H1 (cell line): Measurements from ENCODE around the gene GGA3. TPM values are rescaled to one million over a fixed set of nuclear protein-coding genes. Genes with fewer than 3 reads are reported as not detected.

Experiments
- CTCF ChIA-PET: fragments of 300-600 bp; sonication (Branson Sonifier 250); formaldehyde crosslinking; loops from one replicate; lab custom pipeline; 2021; ENCODE audit not compliant: partially characterized antibody; lab: Charles Lee
- POLR2A ChIA-PET: fragments of 300-600 bp; sonication (Branson Sonifier 250); formaldehyde crosslinking; loops from one replicate; lab custom pipeline; 2021; ENCODE audit warnings: inconsistent platforms; ENCODE audit not compliant: partially characterized antibody; lab: Charles Lee
- DNase-seq, 2 experiments: peaks; one replicate each; pipeline versions ENCODE4 v3.0.0 to v3.0.0-alpha.2; 2010 to 2022; ENCODE audit warnings: low spot score in 2 of 2, low read depth in 1 of 2, mixed read lengths in 1 of 2
- FAIRE-seq: peaks from 2 replicates; lab custom pipeline; 2011; peaks lifted over from hg19 to GRCh38; lab: Jason Lieb, UNC
- H2AFZ ChIP-seq: 2 replicates; pipeline ENCODE4 v1.8.1; 2012; ENCODE audit warnings: low read length, inconsistent platforms
- H2AK5ac ChIP-seq: 2 replicates; pipeline ENCODE4 v1.6.1; 2013; ENCODE audit warnings: low read depth, low read length
- H2BK120ac ChIP-seq: replicated peaks from 2 replicates; pipeline ENCODE3; 2013; ENCODE audit warnings: low read depth, low read length, inconsistent platforms
- H2BK12ac ChIP-seq: 2 replicates; pipeline ENCODE4 v1.6.1; 2013; ENCODE audit warnings: low read depth, low read length
- H2BK15ac ChIP-seq: 2 replicates; pipeline ENCODE4 v1.6.1; 2013; ENCODE audit warnings: low read length
- H2BK20ac ChIP-seq: 2 replicates; pipeline ENCODE4 v1.6.1; 2013; ENCODE audit warnings: low read length
- H2BK5ac ChIP-seq: 2 replicates; pipeline ENCODE4 v1.6.1; 2013; ENCODE audit warnings: low read depth, low read length
- H3K14ac ChIP-seq: 2 replicates; pipeline ENCODE4 v1.6.1; 2013; ENCODE audit warnings: inconsistent platforms; ENCODE audit not compliant: insufficient read length
- H3K18ac ChIP-seq: 2 replicates; pipeline ENCODE4 v1.6.1; 2013; ENCODE audit warnings: low read length; ENCODE audit errors: extremely low read depth
- H3K23ac ChIP-seq: 2 replicates; pipeline ENCODE4 v1.6.1; 2013; ENCODE audit warnings: inconsistent platforms; ENCODE audit not compliant: insufficient read length
- H3K23me2 ChIP-seq: 2 replicates; pipeline ENCODE4 v1.6.1; 2013; ENCODE audit warnings: low read depth, low read length
- H3K27ac ChIP-seq: 2 replicates; pipeline ENCODE4 v1.6.1; 2011; ENCODE audit warnings: low read depth, low read length, inconsistent platforms
- H3K27me3 ChIP-seq, 4 experiments: replicated peaks in 1 of 4; 1 replicate in 1 of 4; 2 replicates in 3 of 4; pipeline versions ENCODE4 v1.6.1 to v1.8.1; 2011 to 2013; ENCODE audit warnings: low read length in 3 of 4, mild to moderate bottlenecking in 3 of 4, inconsistent platforms in 2 of 4, mixed read lengths in 2 of 4, moderate library complexity in 1 of 4; ENCODE audit not compliant: control insufficient read depth in 3 of 4, insufficient read depth in 3 of 4; ENCODE audit errors: extremely low read depth in 1 of 4
- H3K36me3 ChIP-seq, 4 experiments: 2 replicates each; pipeline versions ENCODE4 v1.6.1 to v1.8.1; 2011 to 2013; ENCODE audit warnings: mild to moderate bottlenecking in 4 of 4, low read length in 3 of 4, moderate library complexity in 2 of 4, control low read depth in 1 of 4, inconsistent platforms in 1 of 4; ENCODE audit not compliant: insufficient read depth in 4 of 4, control insufficient read depth in 2 of 4
- H3K4ac ChIP-seq: replicated peaks from 2 replicates; pipeline ENCODE3; 2013; ENCODE audit warnings: low read length, low read depth, mixed read lengths, inconsistent platforms; ENCODE audit not compliant: insufficient read length
- H3K4me1 ChIP-seq, 4 experiments: replicated peaks in 1 of 4; 1 replicate in 1 of 4; 2 replicates in 3 of 4; pipeline versions ENCODE4 v1.6.1 to v1.8.1; 2011 to 2013; ENCODE audit warnings: low read length in 3 of 4, inconsistent platforms in 2 of 4, mixed read lengths in 1 of 4; ENCODE audit not compliant: insufficient read depth in 4 of 4, control insufficient read depth in 3 of 4
- H3K4me2 ChIP-seq, 2 experiments: 2 replicates each; pipeline versions ENCODE4 v1.6.1 to v1.8.1; 2011 to 2013; ENCODE audit warnings: low read depth in 2 of 2, low read length in 2 of 2, control low read depth in 1 of 2, inconsistent platforms in 1 of 2, mild to moderate bottlenecking in 1 of 2; ENCODE audit not compliant: insufficient read depth in 1 of 2
- H3K4me3 ChIP-seq, 4 experiments: fragments of 200-600, 300-600 bp in 1 of 4; sonication (generic), shearing (Covaris generic), sonication (Bioruptor Twin) in 1 of 4; 2 replicates each; pipeline versions ENCODE4 v1.5.1 to v1.8.1; 2011 to 2016; ENCODE audit warnings: low read length in 4 of 4, low read depth in 3 of 4, control low read depth in 2 of 4, inconsistent platforms in 2 of 4, mild to moderate bottlenecking in 2 of 4, mixed read lengths in 1 of 4, moderate library complexity in 1 of 4; ENCODE audit not compliant: insufficient read depth in 2 of 4; ENCODE audit errors: extremely low read depth in 1 of 4
- H3K56ac ChIP-seq: replicated peaks from 2 replicates; pipeline ENCODE3; 2013; ENCODE audit warnings: low read depth, mild to moderate bottlenecking, mixed read lengths, low read length, inconsistent platforms; ENCODE audit not compliant: insufficient read length
- H3K79me1 ChIP-seq: 2 replicates; pipeline ENCODE4 v1.6.1; 2013; ENCODE audit warnings: low read depth, low read length, control low read depth
- H3K79me2 ChIP-seq, 2 experiments: 2 replicates each; pipeline versions ENCODE4 v1.6.1 to v1.8.1; 2012 to 2013; ENCODE audit warnings: low read length in 2 of 2, mild to moderate bottlenecking in 2 of 2, inconsistent platforms in 1 of 2; ENCODE audit not compliant: insufficient read depth in 2 of 2, control insufficient read depth in 1 of 2
- H3K9ac ChIP-seq, 4 experiments: replicated peaks in 1 of 4; 1 replicate in 1 of 4; 2 replicates in 3 of 4; pipeline versions ENCODE4 v1.6.1 to v1.8.1; 2011 to 2013; ENCODE audit warnings: low read depth in 3 of 4, low read length in 3 of 4, control low read depth in 2 of 4, mild to moderate bottlenecking in 2 of 4, moderate library complexity in 2 of 4, inconsistent platforms in 1 of 4; ENCODE audit errors: extremely low read depth in 1 of 4
- H3K9me3 ChIP-seq, 2 experiments: 2 replicates each; pipeline versions ENCODE4 v1.6.1 to v1.8.1; 2012 to 2013; ENCODE audit warnings: mild to moderate bottlenecking in 2 of 2, moderate library complexity in 2 of 2, control low read depth in 1 of 2, inconsistent platforms in 1 of 2, low read depth in 1 of 2, low read length in 1 of 2, mixed read lengths in 1 of 2; ENCODE audit not compliant: insufficient read depth in 2 of 2
- H4K20me1 ChIP-seq, 2 experiments: replicated peaks in 1 of 2; 2 replicates each; pipeline versions ENCODE3 to v1.8.1; 2011 to 2013; ENCODE audit warnings: inconsistent platforms in 2 of 2, low read length in 2 of 2, mild to moderate bottlenecking in 1 of 2; ENCODE audit not compliant: insufficient read depth in 2 of 2, control insufficient read depth in 1 of 2
- H4K5ac ChIP-seq: 2 replicates; pipeline ENCODE4 v1.6.1; 2013; ENCODE audit warnings: low read length, low read depth, mixed read lengths, inconsistent platforms; ENCODE audit not compliant: insufficient read length
- H4K8ac ChIP-seq: 2 replicates; pipeline ENCODE4 v1.8.0; 2013; ENCODE audit warnings: mild to moderate bottlenecking, moderate library complexity, low read length, inconsistent platforms; ENCODE audit not compliant: insufficient read depth; ENCODE audit errors: extremely low read depth
- H4K91ac ChIP-seq: replicated peaks from 2 replicates; pipeline ENCODE3; 2013; ENCODE audit warnings: low read length, mixed read lengths, inconsistent platforms; ENCODE audit not compliant: insufficient read length
- CHD2 ChIP-seq: IDR thresholded peaks from 2 replicates; pipeline ENCODE4 v1.6.1; 2012; ENCODE audit warnings: low read length, improper control_type of control experiment
- CTBP2 ChIP-seq: IDR thresholded peaks from 2 replicates; pipeline ENCODE4 v1.7.0; 2011; ENCODE audit warnings: borderline replicate concordance, mild to moderate bottlenecking, moderate library complexity, mixed read lengths, low read length; ENCODE audit not compliant: insufficient read depth, insufficient read length
- CTCF ChIP-seq, 3 experiments: IDR thresholded peaks; 1 replicate in 2 of 3; 2 replicates in 1 of 3; pipeline versions ENCODE4 v1.5.1 to v1.6.1; 2011; ENCODE audit warnings: low read length in 3 of 3, mild to moderate bottlenecking in 3 of 3, inconsistent platforms in 2 of 3, low read depth in 1 of 3, moderate library complexity in 1 of 3; ENCODE audit not compliant: insufficient read depth in 1 of 3; ENCODE audit errors: control extremely low read depth in 1 of 3
- KDM1A ChIP-seq: fragments of 200-600, 300-600 bp; sonication (generic); IDR thresholded peaks from 2 replicates; pipeline ENCODE4 v1.7.1; 2016; ENCODE audit warnings: mild to moderate bottlenecking, low read length, borderline replicate concordance
- POU5F1 ChIP-seq: IDR thresholded peaks from 2 replicates; pipeline ENCODE4 v1.6.1; 2011; ENCODE audit warnings: low read depth, mild to moderate bottlenecking, low read length, moderate library complexity
- RXRA ChIP-seq: IDR thresholded peaks from 2 replicates; pipeline ENCODE4 v1.6.1; 2011; ENCODE audit warnings: low read depth, mild to moderate bottlenecking, low read length, moderate library complexity; ENCODE audit not compliant: insufficient read depth
- SP4 ChIP-seq: IDR thresholded peaks from 2 replicates; pipeline ENCODE4 v1.6.1; 2012; ENCODE audit warnings: low read length, inconsistent platforms
- USF2 ChIP-seq: IDR thresholded peaks from 2 replicates; pipeline ENCODE4 v1.6.1; 2011; ENCODE audit warnings: low read length, improper control_type of control experiment
- WGBS, 2 experiments: shearing (Covaris generic) in 1 of 2; methylation state at CpG; one replicate each; pipeline versions ENCODE4 v1.1.6 to v1.1.7; 2013 to 2015; ENCODE audit warnings: low lambda C conversion rate in 2 of 2, mixed read lengths in 2 of 2, inconsistent platforms in 1 of 2, low coverage in 1 of 2, missing lambda C conversion rate in 1 of 2; ENCODE audit not compliant: insufficient replicate concordance in 2 of 2, insufficient coverage in 1 of 2, insufficient read length in 1 of 2; ENCODE audit errors: extremely low coverage in 1 of 2, missing lambda C conversion rate in 1 of 2; 5-methylcytosine and 5-hydroxymethylcytosine counted together
- polyA plus RNA-seq, 7 experiments: library from polyadenylated mRNA; depleted of rRNA in 3 of 7; stranded (reverse) in 5 of 7; unstranded in 2 of 7; fragments of >200 nt in 5 of 7; fragments of 200-250 nt in 2 of 7; gene quantifications; 1 replicate in 5 of 7; 2 replicates in 1 of 7; 4 replicates in 1 of 7; pipeline versions ENCODE4 v1.2.1 to v1.2.3, GENCODE V29; 2011 to 2013; ENCODE audit warnings: missing spikeins in 2 of 7, mixed read lengths in 2 of 7
- total RNA-seq: library from RNA; stranded (reverse); fragmentation: NEBNext Ultra II Directional; extraction: Animal tissue kit (Norgen Biotek cat#: 25700); gene quantifications from 2 replicates; pipeline ENCODE4 v1.2.1, GENCODE V29; 2021

GGA3 gene
- total and polyA plus RNA-seq, 2 of the 8 experiments (the other 6 are each of a cell fraction or from before 2014, with no cell fraction given), result 40.6 to 60.0 TPM

- no peak overlapping the region for H4K91ac ChIP-seq
- H3K4me2 ChIP-seq, result peak overlapping the region in 1 of 2 experiments; percentile 18; a peak in 1 of 4 replicates
- H3K36me3 ChIP-seq, result peaks cover 34 to 75% (median 65%) of the 10 kb centered on the region in 4 experiments
- peaks cover 0 to 4% (median 0%) of the 10 kb centered on the region in 4 experiments; a peak in 3 of 7 replicates for H3K4me1 ChIP-seq
- H2BK20ac ChIP-seq, result no peak overlapping the region
- H3K56ac ChIP-seq, result no peak overlapping the region
- H3K79me2 ChIP-seq, result no peaks in the 10 kb centered on the region
- no peaks in the 10 kb centered on the region for H3K27me3 ChIP-seq
- no peak overlapping the region for H3K18ac ChIP-seq
- H3K14ac ChIP-seq, result no peak overlapping the region
- no peaks in the 10 kb centered on the region for H3K79me1 ChIP-seq
- no peak overlapping the region for H2BK15ac ChIP-seq
- CTCF ChIA-PET, result interaction anchor here (0.6 to 16.5 kb wide), 74 partner anchors 9 to 498 kb away, joined by 3 to 369 read pairs (median 5); partner anchors contain the start of genes GGA3, GRB2, MIF4GD and MRPS7
- H2AFZ ChIP-seq, result no peak overlapping the region
- POLR2A ChIA-PET, result interaction anchor here (0.5 to 6.3 kb wide), 20 partner anchors 8 to 259 kb away, joined by 3 to 53 read pairs (median 4); partner anchors contain the start of genes ARMC7, GGA3, MIF4GD and MRPS7
- H3K9me3 ChIP-seq, result no peaks in the 10 kb centered on the region
- H3K23ac ChIP-seq, result no peak overlapping the region
- peak overlapping the region; percentile 61 for H3K27ac ChIP-seq
- no peaks in the 10 kb centered on the region for H3K23me2 ChIP-seq
- peak overlapping the region; percentile 23 for H3K4ac ChIP-seq
- H2AK5ac ChIP-seq, result no peak overlapping the region
- 92% methylated on average over 21 of the region's 23 CpGs; no CpG with 5 or more reads in 1 of the 2 experiments for WGBS, 2 experiments
- H2BK120ac ChIP-seq, result no peak overlapping the region
- H3K9ac ChIP-seq, result no peak overlapping the region
- H2BK12ac ChIP-seq, result 0 out of 2 replicates have a peak overlapping the region, but pooled peaks have one; percentile 17
- no peak for DNase-seq
- H3K4me3 ChIP-seq, result no peak overlapping the region
- H4K8ac ChIP-seq, result peak overlapping the region; percentile 76; the same call in 1 of the 2 replicates
- H4K20me1 ChIP-seq, result peaks cover 14 to 29% of the 10 kb centered on the region in 2 experiments
- peak overlapping the region; percentile 44 for H2BK5ac ChIP-seq
- no peak overlapping the region for H4K5ac ChIP-seq
- no peak for FAIRE-seq
- TF ChIP-seq POU5F1 (no peak), CTBP2 (no peak), USF2 (no peak), SP4 (no peak), RXRA (no peak), KDM1A (no peak), CTCF (IDR thresholded peaks at IDR 0.05; ENCODE audit: control extremely low read depth in 1 of 3, insufficient read depth in 1 of 3, low read depth in 1 of 3, low read length in 3 of 3) (no peak), CHD2 (no peak)
These were observed 21.5 kb downstream of the GGA3 start for GRCh38 chr17:75239778-75240393.
